NCI-H510A (cell line): Measurements from ENCODE around the gene HYPK.

Experiments
- DNase-seq: peaks from one replicate; lab custom pipeline; 2025; lab: John Stamatoyannopoulos, UW

Gene HYPK

DNA sequence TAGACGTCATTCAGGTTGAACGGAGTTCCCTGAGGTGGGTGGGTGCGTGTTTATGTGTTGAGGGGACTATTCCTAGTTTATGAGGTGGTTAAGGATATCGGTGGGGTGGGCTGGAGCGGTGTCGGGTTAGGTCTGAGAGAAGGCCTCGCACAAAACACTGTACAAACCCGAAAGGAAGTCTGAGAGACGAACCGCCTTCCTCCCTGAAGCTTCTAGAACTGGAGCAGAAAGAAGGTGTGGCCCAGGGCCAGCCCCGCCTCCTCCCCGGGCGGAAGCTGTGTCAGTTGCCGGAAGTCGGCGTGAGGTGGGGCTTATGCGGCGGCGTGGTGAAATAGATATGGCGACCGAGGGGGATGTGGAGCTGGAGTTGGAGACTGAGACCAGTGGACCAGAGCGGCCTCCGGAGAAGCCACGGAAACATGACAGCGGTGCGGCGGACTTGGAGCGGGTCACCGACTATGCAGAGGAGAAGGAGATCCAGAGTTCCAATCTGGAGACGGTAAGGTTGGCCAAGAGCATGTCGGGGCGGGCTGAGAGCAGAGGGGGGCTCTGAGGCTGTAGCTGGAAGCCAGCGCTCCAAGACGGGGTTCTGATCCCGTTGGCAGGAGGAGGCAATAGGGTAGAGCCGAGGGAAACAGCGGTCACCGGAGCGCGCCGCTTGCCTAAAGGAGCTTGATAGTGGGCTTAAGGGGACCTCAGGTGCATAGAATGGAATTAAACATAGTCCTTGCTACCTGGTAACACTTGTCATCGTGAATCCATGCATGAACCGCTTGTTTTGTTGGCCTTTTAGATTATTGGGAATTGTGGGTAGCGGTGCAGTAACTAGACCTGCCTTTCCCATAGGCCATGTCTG is at the start of gene HYPK:
TSS of gene HYPK (plus strand) at position 314 of the 856 bp plus-strand sequence. CDS start at position 338, 24 bp downstream.
- peak; percentile 61 for DNase-seq

DNA sequence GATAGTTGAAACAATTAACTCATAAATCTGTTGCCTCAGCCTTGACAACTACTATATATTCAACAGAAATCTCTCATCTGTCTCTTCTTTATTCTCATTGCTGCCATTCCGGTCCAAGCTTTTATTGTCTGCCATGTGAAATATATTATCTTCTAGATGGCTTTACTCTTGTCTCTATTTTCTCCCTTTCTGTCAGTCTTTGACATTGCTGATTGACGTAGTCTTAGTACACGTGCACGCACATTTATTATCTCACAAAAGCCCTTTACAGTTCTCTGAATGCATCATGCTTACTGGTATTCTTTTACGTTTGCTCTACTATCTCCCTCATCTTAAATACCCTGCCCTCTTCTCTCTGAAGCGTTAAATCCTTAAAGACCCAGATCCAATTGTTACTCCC is 48.5 kb upstream of the HYPK start:
- DNase-seq, result no peak

DNA sequence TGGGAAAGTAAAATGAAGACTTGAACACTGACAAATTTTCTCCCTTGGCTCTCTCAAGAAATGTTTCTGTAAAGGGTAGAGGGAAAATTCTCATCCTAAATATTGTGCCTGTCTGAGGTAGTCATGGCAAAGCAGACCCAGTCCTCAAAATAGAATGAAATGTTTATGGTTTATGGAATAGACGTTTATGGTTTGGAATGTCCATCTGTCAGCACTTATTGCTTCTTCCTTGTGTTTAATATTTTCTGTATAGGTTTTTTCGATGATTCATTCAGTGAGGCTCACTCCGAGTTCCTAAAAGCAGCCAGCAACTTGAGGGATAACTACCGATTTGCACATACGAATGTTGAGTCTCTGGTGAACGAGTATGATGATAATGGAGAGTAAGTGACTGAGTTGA is 37.6 kb upstream of the HYPK start:
- DNase-seq, result no peak

DNA sequence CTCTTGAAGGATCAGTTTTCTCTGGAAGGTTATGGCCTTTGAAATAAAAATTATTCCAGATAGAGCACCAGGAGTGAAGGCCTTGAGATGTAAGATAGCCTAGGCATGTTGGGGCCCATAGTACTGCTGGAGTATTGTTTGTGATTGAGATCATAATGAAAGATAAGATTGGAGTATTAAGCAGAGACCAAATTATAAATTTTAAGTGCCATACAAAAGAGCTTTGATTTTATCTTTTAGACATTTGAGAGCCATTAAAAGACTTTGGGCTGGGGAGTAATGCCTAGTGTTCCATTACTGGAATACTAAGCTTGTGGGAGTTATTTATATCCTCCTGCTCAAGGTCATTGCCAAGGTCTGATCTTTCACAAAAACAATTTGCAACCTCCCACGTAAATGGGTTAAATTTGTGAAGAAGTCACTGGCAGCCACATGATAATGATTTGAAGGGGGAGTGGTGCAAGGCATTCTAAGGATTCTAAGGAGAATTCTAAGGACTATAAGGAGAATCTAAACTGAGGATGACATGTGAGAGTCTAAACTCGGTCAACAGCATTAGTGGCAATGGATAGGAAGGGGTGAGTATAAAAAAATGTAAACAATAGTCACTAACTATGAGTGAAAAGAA is 36.5 kb upstream of the HYPK start:
- DNase-seq, result no peak

- no peak for DNase-seq
Observed at GRCh38 chr15:43769584-43770228, 30.7 kb upstream of the HYPK start.

- DNase-seq, result no peak
Observed at GRCh38 chr15:43771816-43772215, 28.6 kb upstream of the HYPK start.

- no peak for DNase-seq
Observed at GRCh38 chr15:43772624-43773023, 27.8 kb upstream of the HYPK start.

- no peak for DNase-seq
Observed at GRCh38 chr15:43774062-43774461, 26.3 kb upstream of the HYPK start.

GRCh38 chr15:43775411-43775965 is 24.9 kb upstream of the HYPK start:
- DNase-seq, result peak; percentile 52

- no peak for DNase-seq
Observed at GRCh38 chr15:43776101-43776717, 24.2 kb upstream of the HYPK start.

DNA sequence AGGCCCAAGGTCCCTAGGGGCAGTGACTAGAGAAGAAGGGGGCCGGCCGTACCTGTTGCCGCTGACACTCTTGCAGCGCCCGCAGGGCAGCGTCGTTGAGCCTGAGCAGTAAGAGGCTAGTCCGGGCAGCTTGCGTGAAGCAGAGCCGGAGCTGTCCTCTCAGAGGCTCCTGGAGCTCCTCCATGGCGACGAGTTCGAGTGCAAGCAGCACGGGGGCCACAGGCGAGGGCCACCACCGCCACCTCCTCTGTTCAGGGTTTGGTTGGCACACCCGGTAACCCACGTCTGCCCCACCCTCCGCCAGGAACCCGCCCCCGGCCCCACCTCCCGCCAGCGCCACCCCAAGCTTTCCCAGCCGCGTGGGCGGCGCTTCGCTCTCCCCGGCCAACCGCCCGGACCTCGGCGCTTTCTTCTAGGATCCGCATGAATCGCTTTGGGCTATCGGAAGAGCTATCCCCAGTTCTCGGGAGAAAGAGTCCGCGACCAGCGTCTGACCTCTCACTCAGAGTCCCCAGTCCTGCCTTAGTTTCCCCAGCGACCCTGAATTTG is 23.6 kb upstream of the HYPK start, which contains the start of gene ELL3:
TSS of gene ELL3 (minus strand) at position 249 of the 549 bp plus-strand sequence. CDS start at position 184, 65 bp downstream.
- peak; percentile 70 for DNase-seq

DNA sequence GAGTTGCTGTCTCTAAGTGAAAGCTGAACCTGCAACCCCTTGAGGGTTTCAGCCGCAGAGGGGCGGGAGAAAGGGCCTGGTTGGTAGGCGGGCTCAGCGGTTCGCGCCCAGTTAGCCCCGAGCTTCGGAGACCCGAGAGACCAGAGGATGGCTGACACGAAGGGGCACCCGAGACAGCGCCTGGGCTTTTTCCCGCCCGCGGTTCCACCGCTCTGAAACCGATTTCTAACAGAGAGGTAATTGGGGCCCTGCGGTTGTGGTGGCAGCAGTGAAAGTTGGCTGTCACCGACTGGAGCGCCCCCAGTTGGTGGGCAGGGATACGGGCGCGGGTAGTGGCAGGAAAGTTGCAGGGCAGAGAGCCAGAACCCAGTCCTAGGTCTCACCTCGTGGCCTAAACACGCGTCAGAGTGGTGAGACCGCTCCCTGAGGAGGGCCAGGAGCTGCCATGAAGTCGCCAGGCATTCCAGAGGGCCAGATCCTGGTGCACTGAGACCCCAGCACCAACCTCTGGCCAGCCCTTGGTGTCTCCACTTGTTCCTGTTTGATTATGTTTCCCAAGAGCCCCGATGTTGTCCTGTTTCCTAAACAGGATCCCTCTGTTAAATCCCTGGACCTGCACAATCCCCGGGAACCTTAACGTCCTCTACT is 23.0 kb upstream of the HYPK start:
- DNase-seq, result peak; percentile 57

DNA sequence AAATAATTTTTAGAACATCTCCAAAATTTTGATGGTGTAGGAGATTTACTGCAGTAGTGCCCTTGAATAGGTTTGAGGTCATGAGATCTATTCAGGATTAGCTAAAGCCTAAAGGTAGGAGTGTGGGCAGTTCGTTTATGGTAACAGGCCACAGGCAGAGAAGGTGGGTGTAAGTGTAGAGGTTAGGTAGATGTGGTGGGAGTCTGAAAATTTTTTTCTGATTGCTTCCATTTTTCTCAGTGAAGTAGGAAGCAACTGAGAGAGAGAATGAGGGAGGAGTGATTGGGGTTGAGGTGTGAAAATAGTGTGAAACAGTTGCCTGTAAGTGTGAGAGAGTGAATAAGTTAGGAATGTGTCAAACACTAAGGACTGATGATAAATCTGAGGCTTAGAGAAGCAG is 21.4 kb upstream of the HYPK start:
- DNase-seq, result no peak

DNA sequence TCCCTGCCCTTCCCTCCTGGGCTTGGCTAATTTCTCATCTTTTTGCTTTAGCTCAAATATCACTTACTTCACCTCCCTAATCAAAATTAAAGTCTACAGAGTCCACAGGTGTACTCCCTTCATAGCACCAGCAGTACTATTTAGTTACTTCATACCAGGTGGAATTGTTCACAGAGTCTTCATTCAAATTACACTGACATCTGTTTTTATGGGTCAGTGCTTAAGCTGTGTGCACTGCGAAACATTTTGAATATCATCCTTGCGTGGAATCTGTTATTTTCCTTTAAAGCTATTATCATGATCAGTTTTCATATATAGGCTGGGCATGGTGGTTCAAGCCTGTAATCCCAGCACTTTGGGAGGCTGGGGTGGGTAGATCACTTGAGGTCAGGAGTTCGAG is 11.0 kb upstream of the HYPK start:
- DNase-seq, result no peak

DNA sequence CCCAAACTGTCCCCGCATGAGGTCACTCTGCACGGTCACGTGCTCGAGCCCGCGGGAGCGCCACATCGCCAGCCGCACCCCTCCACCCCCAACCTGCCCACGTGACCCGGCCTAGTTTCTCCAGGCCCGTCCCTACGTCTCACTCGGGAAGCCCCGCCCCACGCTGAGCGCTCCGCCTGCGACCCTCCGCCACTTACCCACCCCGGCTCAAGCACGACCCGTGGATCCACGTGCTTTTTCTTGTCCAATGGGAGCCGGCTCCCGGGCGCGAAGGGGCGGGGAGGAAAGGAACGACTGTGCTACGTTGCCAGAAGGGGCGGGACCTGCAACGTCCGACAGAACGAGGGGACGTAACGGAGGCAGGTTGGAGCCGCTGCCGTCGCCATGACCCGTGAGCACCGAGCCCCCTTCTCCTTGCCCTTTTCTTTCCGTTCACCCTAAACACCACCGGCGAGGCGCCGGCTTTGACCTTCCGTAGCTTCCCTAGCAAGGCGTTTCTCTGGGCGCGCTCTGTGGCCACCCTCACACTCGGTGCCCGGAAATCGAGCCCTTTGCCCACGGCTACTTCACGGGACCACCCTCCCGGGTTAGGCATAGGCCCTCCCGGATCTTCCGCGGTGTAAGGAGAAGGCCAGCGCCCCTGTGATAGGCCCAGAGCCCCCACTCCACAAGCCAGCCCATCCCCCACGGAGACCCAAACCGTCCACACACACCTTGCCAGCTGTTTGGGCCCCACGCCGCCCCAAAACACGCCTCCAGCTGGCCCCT is 8.2 kb upstream of the HYPK start, which contains the start of gene SERF2:
TSS of gene SERF2 (plus strand) at position 328 of the 768 bp plus-strand sequence. CDS start at position 385, 57 bp downstream.
- peak; percentile 90 for DNase-seq

DNA sequence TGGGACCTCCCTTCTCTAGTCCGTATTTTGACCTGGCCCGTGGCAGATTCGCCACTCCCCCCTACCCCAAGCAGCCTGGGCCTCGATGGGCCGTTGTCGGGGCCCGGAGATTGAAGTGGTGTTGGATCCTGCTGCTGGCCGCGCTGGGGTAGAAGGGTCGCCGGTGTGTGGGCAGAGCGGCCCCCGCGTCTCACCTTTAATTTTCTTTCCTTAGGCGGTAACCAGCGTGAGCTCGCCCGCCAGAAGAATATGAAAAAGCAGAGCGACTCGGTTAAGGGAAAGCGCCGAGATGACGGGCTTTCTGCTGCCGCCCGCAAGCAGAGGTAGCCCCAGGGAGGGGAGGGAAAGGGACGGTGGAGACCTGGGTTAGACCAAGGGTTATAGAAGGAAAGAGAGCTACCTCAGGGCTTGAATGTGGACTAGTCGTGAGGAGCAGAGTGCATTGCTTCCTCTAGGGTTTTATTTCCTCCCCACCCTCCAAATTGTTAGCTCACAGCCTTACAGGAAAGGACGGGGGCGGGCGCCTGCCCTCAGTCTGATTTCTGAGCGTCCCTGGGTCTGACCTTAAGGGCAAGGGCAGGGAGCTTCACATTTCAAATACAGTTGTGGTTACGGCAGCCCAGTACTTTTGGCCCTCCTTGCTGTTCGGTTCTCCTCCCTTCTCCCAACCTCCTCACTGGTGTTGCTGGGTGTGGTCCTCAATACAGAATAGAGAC is 7.5 kb upstream of the HYPK start:
- no peak for DNase-seq

- DNase-seq, result no peak
Observed at GRCh38 chr15:43793647-43794046, 6.8 kb upstream of the HYPK start.

GRCh38 chr15:43794269-43795037 is 5.9 kb upstream of the HYPK start:
- DNase-seq, result no peak

DNA sequence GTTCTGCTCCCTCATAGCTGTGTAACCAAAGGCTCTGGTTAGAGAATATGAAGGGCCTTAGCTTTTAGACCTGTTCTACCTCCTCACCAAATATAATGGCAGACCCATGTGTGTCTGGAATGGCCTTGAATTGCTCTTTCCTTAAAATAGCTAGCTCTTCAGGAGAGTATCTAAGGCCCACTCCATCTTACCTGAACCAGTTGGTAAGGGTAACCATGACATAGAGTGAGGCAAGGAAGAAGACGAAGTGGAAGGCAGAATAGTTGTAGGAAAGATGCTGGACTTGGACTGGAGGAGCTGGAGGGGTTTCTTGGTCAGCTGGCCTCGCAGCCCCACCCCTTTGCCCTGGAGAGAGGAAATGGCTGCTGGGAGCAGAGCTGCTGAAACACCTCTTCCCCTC is 5.2 kb upstream of the HYPK start:
- DNase-seq, result no peak
